Hepatocyte (in vitro differentiated cells): ENCODE results near the gene LIN9.

Experiments
- CTCF ChIP-seq: fragments of 200-600 bp; sonication (generic); IDR thresholded peaks from 2 replicates; pipeline ENCODE4 v1.5.1; 2016; ENCODE audit warnings: antibody characterized with exemption, mild to moderate bottlenecking; ENCODE audit not compliant: poor library complexity
- EZH2 ChIP-seq: fragments of 200-600 bp; sonication (generic); IDR thresholded peaks from 2 replicates; pipeline ENCODE4 v1.6.1; 2016; ENCODE audit warnings: antibody characterized with exemption, mild to moderate bottlenecking, borderline replicate concordance

- no peak for TF ChIP-seq EZH2
- TF ChIP-seq CTCF: no peak
Measured at GRCh38 chr1:226308723-226309397, at the start of gene LIN9.
